ENCODE data around the gene ZNF441. TPM values are rescaled to one million over a fixed set of nuclear protein-coding genes. Genes with fewer than 3 reads are reported as not detected.

ZNF441 gene
- total and polyA plus RNA-seq, 4 donors: 1.8 to 7.4 (median 5.7) TPM

DNA sequence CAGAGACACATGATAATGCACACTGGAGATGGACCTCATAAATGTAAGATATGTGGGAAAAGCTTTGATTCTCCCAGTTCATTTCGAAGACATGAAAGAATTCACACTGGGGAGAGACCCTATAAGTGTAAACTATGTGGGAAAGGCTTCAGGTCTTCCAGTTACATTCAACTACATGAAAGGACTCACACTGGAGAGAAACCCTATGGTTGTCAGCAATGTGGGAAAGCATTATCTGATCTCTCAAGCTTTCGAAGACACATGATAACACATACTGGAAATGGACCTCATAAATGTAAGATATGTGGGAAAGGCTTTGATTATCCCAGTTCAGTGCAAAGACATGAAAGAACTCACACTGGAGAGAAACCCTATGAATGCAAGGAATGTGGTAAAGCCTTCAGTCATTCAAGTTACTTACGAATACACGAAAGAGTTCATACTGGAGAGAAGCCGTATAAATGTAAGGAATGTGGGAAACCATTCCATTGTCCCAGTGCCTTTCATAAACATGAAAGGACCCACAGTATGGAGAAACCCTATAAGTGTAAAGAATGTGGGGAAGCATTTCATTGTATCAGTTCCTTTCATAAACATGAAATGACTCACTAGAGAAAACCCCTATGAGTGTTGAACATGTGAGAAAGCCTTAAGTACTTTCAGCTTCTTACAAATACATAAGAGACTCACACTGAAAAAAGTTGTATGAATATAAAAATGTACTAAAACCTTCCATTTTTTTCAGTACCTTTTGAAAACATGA is 14.7 kb downstream of the ZNF441 start:
- H3K4me3 ChIP-seq (ENCODE audit: low read depth in 1 of 3, low read length in 3 of 3): peak overlapping the region in 2 of 3 donors; percentile 60 to 73
- TF ChIP-seq FOXA1 (IDR thresholded peaks at IDR 0.05): no peak
- TF ChIP-seq, protein P1, sequence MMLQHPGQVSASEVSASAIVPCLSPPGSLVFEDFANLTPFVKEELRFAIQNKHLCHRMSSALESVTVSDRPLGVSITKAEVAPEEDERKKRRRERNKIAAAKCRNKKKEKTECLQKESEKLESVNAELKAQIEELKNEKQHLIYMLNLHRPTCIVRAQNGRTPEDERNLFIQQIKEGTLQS (IDR thresholded peaks at IDR 0.05): no peak
- TF ChIP-seq, protein P2, sequence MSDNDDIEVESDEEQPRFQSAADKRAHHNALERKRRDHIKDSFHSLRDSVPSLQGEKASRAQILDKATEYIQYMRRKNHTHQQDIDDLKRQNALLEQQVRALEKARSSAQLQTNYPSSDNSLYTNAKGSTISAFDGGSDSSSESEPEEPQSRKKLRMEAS (IDR thresholded peaks at IDR 0.05): no peak
- TF ChIP-seq RXRA (IDR thresholded peaks at IDR 0.05): no peak
- no peak for TF ChIP-seq YY1 (IDR thresholded peaks at IDR 0.05)
- no peak for TF ChIP-seq NR2F2 (IDR thresholded peaks at IDR 0.05)
- TF ChIP-seq HNF4G (IDR thresholded peaks at IDR 0.05): no peak
- TF ChIP-seq, protein P3, sequence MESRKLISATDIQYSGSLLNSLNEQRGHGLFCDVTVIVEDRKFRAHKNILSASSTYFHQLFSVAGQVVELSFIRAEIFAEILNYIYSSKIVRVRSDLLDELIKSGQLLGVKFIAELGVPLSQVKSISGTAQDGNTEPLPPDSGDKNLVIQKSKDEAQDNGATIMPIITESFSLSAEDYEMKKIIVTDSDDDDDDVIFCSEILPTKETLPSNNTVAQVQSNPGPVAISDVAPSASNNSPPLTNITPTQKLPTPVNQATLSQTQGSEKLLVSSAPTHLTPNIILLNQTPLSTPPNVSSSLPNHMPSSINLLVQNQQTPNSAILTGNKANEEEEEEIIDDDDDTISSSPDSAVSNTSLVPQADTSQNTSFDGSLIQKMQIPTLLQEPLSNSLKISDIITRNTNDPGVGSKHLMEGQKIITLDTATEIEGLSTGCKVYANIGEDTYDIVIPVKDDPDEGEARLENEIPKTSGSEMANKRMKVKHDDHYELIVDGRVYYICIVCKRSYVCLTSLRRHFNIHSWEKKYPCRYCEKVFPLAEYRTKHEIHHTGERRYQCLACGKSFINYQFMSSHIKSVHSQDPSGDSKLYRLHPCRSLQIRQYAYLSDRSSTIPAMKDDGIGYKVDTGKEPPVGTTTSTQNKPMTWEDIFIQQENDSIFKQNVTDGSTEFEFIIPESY (IDR thresholded peaks at IDR 0.05): no peak
- no peak for TF ChIP-seq CTCF (IDR thresholded peaks at IDR 0.05; ENCODE audit: low read depth, low read length, missing input control)
- TF ChIP-seq, protein P4, sequence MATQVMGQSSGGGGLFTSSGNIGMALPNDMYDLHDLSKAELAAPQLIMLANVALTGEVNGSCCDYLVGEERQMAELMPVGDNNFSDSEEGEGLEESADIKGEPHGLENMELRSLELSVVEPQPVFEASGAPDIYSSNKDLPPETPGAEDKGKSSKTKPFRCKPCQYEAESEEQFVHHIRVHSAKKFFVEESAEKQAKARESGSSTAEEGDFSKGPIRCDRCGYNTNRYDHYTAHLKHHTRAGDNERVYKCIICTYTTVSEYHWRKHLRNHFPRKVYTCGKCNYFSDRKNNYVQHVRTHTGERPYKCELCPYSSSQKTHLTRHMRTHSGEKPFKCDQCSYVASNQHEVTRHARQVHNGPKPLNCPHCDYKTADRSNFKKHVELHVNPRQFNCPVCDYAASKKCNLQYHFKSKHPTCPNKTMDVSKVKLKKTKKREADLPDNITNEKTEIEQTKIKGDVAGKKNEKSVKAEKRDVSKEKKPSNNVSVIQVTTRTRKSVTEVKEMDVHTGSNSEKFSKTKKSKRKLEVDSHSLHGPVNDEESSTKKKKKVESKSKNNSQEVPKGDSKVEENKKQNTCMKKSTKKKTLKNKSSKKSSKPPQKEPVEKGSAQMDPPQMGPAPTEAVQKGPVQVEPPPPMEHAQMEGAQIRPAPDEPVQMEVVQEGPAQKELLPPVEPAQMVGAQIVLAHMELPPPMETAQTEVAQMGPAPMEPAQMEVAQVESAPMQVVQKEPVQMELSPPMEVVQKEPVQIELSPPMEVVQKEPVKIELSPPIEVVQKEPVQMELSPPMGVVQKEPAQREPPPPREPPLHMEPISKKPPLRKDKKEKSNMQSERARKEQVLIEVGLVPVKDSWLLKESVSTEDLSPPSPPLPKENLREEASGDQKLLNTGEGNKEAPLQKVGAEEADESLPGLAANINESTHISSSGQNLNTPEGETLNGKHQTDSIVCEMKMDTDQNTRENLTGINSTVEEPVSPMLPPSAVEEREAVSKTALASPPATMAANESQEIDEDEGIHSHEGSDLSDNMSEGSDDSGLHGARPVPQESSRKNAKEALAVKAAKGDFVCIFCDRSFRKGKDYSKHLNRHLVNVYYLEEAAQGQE (IDR thresholded peaks at IDR 0.05): no peak
- no peak for TF ChIP-seq TAF1 (conservative IDR thresholded peaks at IDR 0.05)
- no peak for TF ChIP-seq FOXA2 (IDR thresholded peaks at IDR 0.05)
- H3K27ac ChIP-seq (ENCODE audit: low read depth in 1 of 2, low read length in 2 of 2): no peak overlapping the region
- H3K36me3 ChIP-seq (ENCODE audit: control insufficient read depth in 4 of 4, insufficient read depth in 3 of 4, low read depth in 1 of 4, low read length in 3 of 4): peaks cover 15 to 56% (median 50%) of the 10 kb centered on the region in 4 donors
- no peaks in the 10 kb centered on the region for H3K4me1 ChIP-seq (ENCODE audit: control insufficient read depth in 4 of 4, insufficient read depth in 4 of 4, low read length in 3 of 4)
- 100% methylated on average over 5 of the region's 5 CpGs for WGBS
- DNase-seq (ENCODE audit: low spot score): no peak
- H3K27me3 ChIP-seq (ENCODE audit: control insufficient read depth in 4 of 4, insufficient read depth in 4 of 4, low read length in 3 of 4): no peaks in the 10 kb centered on the region
- H3K9ac ChIP-seq (ENCODE audit: low read depth in 1 of 2, low read length in 2 of 2): no peak overlapping the region
- peaks cover 52 to 79% (median 61%) of the 10 kb centered on the region in 4 donors for H3K9me3 ChIP-seq (ENCODE audit: control insufficient read depth in 4 of 4, low read length in 3 of 4)

DNA sequence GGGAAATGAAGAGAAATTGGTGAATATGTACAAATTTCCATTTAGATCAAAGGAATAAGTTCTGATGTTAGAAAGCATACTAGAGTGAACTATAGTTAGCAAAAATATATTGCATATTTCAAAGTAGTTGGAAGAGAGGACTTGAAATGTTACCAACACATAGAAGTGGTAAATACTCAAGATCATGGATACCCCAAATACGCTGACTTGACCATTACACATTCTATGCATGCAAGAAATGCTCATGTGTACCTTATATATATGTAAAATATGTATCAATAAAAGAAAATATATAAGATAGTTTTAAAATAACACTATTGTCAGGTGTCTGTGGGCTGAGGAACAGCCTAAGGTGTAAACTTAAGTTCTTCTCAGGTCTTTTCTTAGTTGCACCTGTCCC is 17.0 kb downstream of the ZNF441 start:
- Histone ChIP-seq H3K9ac (ENCODE audit: low read depth in 1 of 2, low read length in 2 of 2) (no peak overlapping the region), H3K36me3 (ENCODE audit: control insufficient read depth in 4 of 4, insufficient read depth in 3 of 4, low read depth in 1 of 4, low read length in 3 of 4) (peaks cover 13 to 38% (median 31%) of the 10 kb centered on the region in 4 donors), H3K27ac (ENCODE audit: low read depth in 1 of 2, low read length in 2 of 2) (no peak overlapping the region), H3K4me3 (ENCODE audit: low read depth in 1 of 3, low read length in 3 of 3) (peak overlapping the region in 2 of 3 donors; percentile 47 to 71), H3K27me3 (ENCODE audit: control insufficient read depth in 4 of 4, insufficient read depth in 4 of 4, low read length in 3 of 4) (no peaks in the 10 kb centered on the region), H3K4me1 (ENCODE audit: control insufficient read depth in 4 of 4, insufficient read depth in 4 of 4, low read length in 3 of 4) (no peaks in the 10 kb centered on the region), H3K9me3 (ENCODE audit: control insufficient read depth in 4 of 4, low read length in 3 of 4) (peaks cover 53 to 77% (median 59%) of the 10 kb centered on the region in 4 donors)
- DNase-seq (ENCODE audit: low spot score): no peak
- WGBS: 100% methylated on average over 1 of the region's 1 CpG
- TF ChIP-seq, protein P4 (IDR thresholded peaks at IDR 0.05): no peak
- TF ChIP-seq RXRA (IDR thresholded peaks at IDR 0.05) (no peak), GABPA (IDR thresholded peaks at IDR 0.05 in 1 of 2, conservative IDR thresholded peaks at IDR 0.05 in 1 of 2) (no peak), HNF4G (IDR thresholded peaks at IDR 0.05) (no peak)
- TF ChIP-seq, protein P1 (IDR thresholded peaks at IDR 0.05): no peak
